HEK293T (cell line): ENCODE results near the gene FAM3D.

Source experiments
- CTCF ChIA-PET: fragments of 350-600 bp; formaldehyde crosslinking; extraction: SDS; loops from one replicate; lab custom pipeline; 2021; ENCODE audit warnings: antibody characterized with exemption, inconsistent platforms; lab: Yijun Ruan, JAX
- POLR2A ChIA-PET: fragments of 350-600 bp; formaldehyde crosslinking; extraction: SDS; loops from one replicate; lab custom pipeline; 2020; ENCODE audit warnings: antibody characterized with exemption, inconsistent platforms; lab: Yijun Ruan, JAX
- DNase-seq: peaks from one replicate; pipeline ENCODE4 v3.0.0; 2012; ENCODE audit warnings: mixed read lengths; ENCODE audit errors: extremely low spot score
- ARNT ChIP-seq: fragments of 450-650 bp; IDR thresholded peaks from 2 replicates; pipeline ENCODE4 v1.6.1; 2017; ENCODE audit warnings: mild to moderate bottlenecking
- BHLHE40 ChIP-seq: fragments of 450-650 bp; IDR thresholded peaks from 2 replicates; pipeline ENCODE4 v1.6.1; 2016; ENCODE audit warnings: mild to moderate bottlenecking, moderate library complexity, borderline replicate concordance
- CTBP1 ChIP-seq: fragments of 450-650 bp; IDR thresholded peaks from 2 replicates; pipeline ENCODE4 v1.6.1; 2016; ENCODE audit warnings: borderline replicate concordance
- ELF4 ChIP-seq: fragments of 450-650 bp; IDR thresholded peaks from 2 replicates; pipeline ENCODE4 v1.6.1; 2017; ENCODE audit warnings: antibody characterized with exemption
- FOXA1 ChIP-seq: fragments of 450-650 bp; IDR thresholded peaks from 2 replicates; pipeline ENCODE4 v1.6.1; 2016; ENCODE audit warnings: mild to moderate bottlenecking
- FOXK2 ChIP-seq: fragments of 450-650 bp; IDR thresholded peaks from 2 replicates; pipeline ENCODE4 v1.6.1; 2016; ENCODE audit warnings: mild to moderate bottlenecking
- FOXM1 ChIP-seq: fragments of 450-650 bp; IDR thresholded peaks from 2 replicates; pipeline ENCODE4 v1.6.1; 2017; ENCODE audit warnings: mild to moderate bottlenecking, borderline replicate concordance
- HDGF ChIP-seq: fragments of 450-650 bp; IDR thresholded peaks from 2 replicates; pipeline ENCODE4 v1.6.1; 2017; ENCODE audit warnings: antibody characterized with exemption, borderline replicate concordance
- L3MBTL2 ChIP-seq: fragments of 450-650 bp; conservative IDR thresholded peaks from 2 replicates; pipeline ENCODE4 v1.6.1; 2016; ENCODE audit warnings: mild to moderate bottlenecking
- LEF1 ChIP-seq: fragments of 450-650 bp; IDR thresholded peaks from 2 replicates; pipeline ENCODE4 v1.6.1; 2017; ENCODE audit warnings: mild to moderate bottlenecking, borderline replicate concordance
- NFRKB ChIP-seq: fragments of 450-650 bp; IDR thresholded peaks from 2 replicates; pipeline ENCODE4 v1.6.1; 2016; ENCODE audit warnings: mild to moderate bottlenecking, moderate library complexity
- SP1 ChIP-seq: fragments of 450-650 bp; IDR thresholded peaks from 2 replicates; pipeline ENCODE4 v1.6.1; 2017
- SUZ12 ChIP-seq: fragments of 450-650 bp; IDR thresholded peaks from 2 replicates; pipeline ENCODE4 v1.6.1; 2016; ENCODE audit warnings: mild to moderate bottlenecking
- TARDBP ChIP-seq: fragments of 450-650 bp; IDR thresholded peaks from 2 replicates; pipeline ENCODE4 v1.6.1; 2016
- ZNF384 ChIP-seq: fragments of 450-650 bp; IDR thresholded peaks from 2 replicates; pipeline ENCODE4 v1.6.1; 2016
- TF ChIP-seq, protein P1 (sequence below): fragments of 450-650 bp; IDR thresholded peaks from 2 replicates; pipeline ENCODE4 v1.6.1; 2016

FAM3D gene

DNA sequence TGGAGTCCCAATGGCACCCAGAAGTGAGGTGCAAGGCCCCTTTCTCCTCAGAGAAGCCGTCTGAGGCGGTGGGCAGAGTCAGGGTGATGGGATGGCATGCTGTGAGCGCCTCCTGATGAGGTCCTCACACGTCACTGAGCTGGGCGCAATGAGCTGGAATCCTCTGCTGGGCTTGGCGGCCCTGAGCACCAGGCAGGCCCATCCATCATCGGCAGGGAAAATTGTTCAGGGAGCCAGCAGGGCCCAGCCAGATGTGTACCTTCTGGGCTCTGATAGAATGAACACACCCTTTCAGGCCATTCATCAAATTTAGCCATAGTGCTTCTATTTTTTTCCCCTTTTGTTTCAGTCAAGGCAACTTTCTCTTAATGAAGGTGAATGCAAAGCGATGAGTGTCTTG, 43.7 kb downstream of the FAM3D start:
- DNase-seq, result no peak
- CTCF ChIA-PET, result no interaction called here
- POLR2A ChIA-PET, result no interaction called here
- TF ChIP-seq FOXK2 (no peak), ELF4 (no peak), SP1 (no peak), HDGF (no peak), CTBP1 (no peak), ARNT (no peak), SUZ12 (no peak), NFRKB (no peak), FOXA1 (no peak), LEF1 (no peak), FOXM1 (no peak), BHLHE40 (no peak)
- TF ChIP-seq, protein P1, sequence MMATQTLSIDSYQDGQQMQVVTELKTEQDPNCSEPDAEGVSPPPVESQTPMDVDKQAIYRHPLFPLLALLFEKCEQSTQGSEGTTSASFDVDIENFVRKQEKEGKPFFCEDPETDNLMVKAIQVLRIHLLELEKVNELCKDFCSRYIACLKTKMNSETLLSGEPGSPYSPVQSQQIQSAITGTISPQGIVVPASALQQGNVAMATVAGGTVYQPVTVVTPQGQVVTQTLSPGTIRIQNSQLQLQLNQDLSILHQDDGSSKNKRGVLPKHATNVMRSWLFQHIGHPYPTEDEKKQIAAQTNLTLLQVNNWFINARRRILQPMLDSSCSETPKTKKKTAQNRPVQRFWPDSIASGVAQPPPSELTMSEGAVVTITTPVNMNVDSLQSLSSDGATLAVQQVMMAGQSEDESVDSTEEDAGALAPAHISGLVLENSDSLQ, result no peak

DNA sequence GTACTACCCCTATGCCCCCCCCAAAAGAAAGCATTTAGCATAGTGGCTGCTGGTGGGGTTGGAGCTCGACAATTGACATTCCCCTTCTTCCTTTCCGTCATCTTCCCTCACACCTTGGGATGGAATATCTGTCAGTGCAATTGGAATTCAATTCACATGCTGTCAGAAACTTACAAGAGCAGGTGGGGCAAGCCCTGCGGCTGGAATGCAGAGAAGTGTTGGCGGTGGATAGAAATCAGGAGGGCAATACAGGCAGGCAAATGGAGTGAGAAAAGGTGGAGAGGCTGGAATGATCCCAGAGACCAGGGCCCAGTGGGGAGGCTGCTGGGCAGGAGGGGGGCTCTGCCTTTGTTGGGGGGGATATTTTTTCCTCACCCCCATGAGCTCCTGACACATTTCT, 44.1 kb downstream of the FAM3D start:
- DNase-seq, result no peak
- ChIA-PET POLR2A (no interaction called here), CTCF (no interaction called here)
- TF ChIP-seq HDGF (no peak), NFRKB (no peak), FOXK2 (no peak), ELF4 (no peak), FOXM1 (no peak), ARNT (no peak), BHLHE40 (no peak), L3MBTL2 (no peak), TARDBP (no peak), CTBP1 (no peak), SUZ12 (no peak)
- TF ChIP-seq, protein P1, result no peak

DNA sequence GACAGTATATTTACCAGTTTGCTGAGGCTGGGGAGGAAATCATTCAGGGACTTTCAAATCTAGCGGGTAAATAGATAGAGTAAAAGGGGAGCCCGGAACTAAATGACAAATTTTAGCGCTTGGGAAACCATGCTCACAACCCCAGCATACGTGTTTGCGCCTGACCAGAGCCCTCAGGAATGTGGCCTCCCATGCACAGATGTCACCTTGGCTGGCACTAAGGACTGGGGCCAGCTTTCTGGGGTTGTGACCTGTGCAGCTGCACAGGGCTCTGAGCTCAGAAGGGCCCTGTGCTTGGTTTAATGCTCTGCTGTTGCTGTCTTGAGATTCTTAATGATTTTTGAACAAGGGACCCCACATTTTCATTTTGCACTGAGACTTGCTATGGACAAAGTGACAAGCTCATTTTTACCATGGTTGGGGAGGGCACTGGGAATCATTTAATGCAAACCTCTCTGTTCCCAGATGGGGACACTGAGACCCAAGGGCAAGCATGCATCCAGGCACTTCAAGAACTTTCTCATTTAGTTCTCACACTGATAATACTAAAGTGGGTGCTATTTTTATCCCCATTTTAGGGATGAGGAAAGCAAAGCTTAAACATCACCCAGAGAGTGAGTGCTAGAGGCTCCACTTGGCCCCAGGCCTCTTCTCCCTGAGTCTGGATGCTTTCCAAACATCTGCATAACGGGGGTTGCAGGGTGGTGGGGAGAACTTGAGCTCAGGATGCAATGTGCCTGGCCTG, 45.3 kb downstream of the FAM3D start:
- POLR2A ChIA-PET, result no interaction called here
- TF ChIP-seq TARDBP (no peak), FOXK2 (no peak), SP1 (no peak), FOXM1 (no peak), HDGF (no peak)
- no peak for DNase-seq
- CTCF ChIA-PET, result interaction anchor here (0.8 to 1.4 kb wide), 2 partner anchors 9 to 89 kb away, joined by 3 to 4 read pairs; no protein-coding TSS in a partner anchor

DNA sequence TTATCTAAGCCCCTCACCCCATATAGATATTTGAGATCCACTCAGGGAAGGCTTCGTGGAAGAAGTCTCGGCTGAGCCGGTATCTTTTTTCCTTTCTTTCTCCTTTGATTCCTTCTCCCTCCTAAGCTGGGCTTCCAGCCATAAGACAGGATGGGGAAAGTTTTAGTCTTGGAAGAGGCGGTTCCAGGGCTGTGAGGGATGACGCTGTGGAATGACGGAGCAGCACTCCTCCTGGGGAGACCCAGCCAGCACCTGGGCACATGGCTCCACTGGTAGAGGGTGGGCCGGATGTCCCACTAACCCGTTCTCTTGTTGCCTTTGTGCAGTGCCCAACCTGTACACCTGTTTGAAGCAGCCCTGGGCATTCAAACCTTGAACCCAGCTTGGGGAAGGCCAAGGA, 46.2 kb downstream of the FAM3D start:
- ChIA-PET CTCF (no interaction called here), POLR2A (no interaction called here)
- TF ChIP-seq FOXA1 (no peak), L3MBTL2 (no peak), HDGF (no peak), LEF1 (no peak), ZNF384 (no peak), TARDBP (no peak), ARNT (no peak), BHLHE40 (no peak), FOXM1 (no peak), FOXK2 (no peak)
- TF ChIP-seq, protein P1, result no peak
- no peak for DNase-seq

DNA sequence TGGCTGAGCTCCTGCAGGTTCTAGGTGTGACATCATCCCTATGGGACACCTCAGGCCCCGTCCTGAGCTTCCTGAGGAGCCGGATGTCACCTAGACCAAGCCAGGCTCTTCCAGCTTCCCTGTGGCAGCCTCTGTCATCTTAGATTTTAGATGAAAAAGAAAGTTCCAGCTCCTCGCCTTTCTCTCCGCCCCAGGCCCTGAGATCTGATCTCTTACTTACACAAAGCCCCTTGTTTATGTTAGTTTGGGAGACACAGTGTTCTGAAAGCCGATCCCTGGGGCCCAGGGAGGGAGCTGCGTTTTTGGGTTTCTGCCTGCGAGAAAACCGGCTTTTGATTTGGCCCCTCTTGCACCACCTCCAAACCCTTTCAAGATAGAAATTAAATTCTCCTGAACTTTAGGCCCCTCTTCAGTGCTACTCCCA, 49.2 kb downstream of the FAM3D start:
- TF ChIP-seq L3MBTL2, result no peak
- no peak for TF ChIP-seq LEF1
- TF ChIP-seq, protein P1, result no peak
- no peak for TF ChIP-seq SUZ12
- no peak for TF ChIP-seq ARNT
- no peak for TF ChIP-seq SP1
- TF ChIP-seq FOXM1, result no peak
- no peak for TF ChIP-seq CTBP1
- TF ChIP-seq NFRKB, result no peak
- TF ChIP-seq ZNF384, result no peak
- TF ChIP-seq BHLHE40, result no peak
- CTCF ChIA-PET, result interaction anchor here (1.0 to 2.3 kb wide), 4 partner anchors 13 to 88 kb away, joined by 3 to 9 read pairs (median 4); no protein-coding TSS in a partner anchor
- POLR2A ChIA-PET, result no interaction called here
- no peak for DNase-seq
